ENCODE measurements around the gene KCTD10. TPM values are rescaled to one million over a fixed set of nuclear protein-coding genes. Genes with fewer than 3 reads are reported as not detected.

Gene KCTD10
- total RNA-seq, 3 donors from 2014 or later (not counting 1 experiment from before 2014, with no cell fraction given): 76.0 to 141 (median 79.0) TPM

- Histone ChIP-seq H3K27ac (ENCODE audit: low read length) (no peak overlapping the region), H3K4me1 (ENCODE audit: control insufficient read depth, insufficient read depth, low read length) (peaks cover 7% of the 10 kb centered on the region), H3K9me3 (ENCODE audit: control insufficient read depth, insufficient read depth, low read length) (no peaks in the 10 kb centered on the region), H3K36me3 (ENCODE audit: control insufficient read depth, insufficient read depth, low read length) (peaks cover 51% of the 10 kb centered on the region), H3K4me3 (ENCODE audit: low read length) (no peak overlapping the region), H3K27me3 (ENCODE audit: control insufficient read depth, insufficient read depth, low read length) (no peaks in the 10 kb centered on the region)
- Mint-ChIP-seq H3K4me1 (peaks cover 24 to 26% of the 10 kb centered on the region in 2 donors), H3K27ac (no peak overlapping the region), H3K9me3 (no peaks in the 10 kb centered on the region), H3K27me3 (ENCODE audit: low read depth in 2 of 2) (no peaks in the 10 kb centered on the region), H3K36me3 (peaks cover 25% of the 10 kb centered on the region), H3K4me3 (no peak overlapping the region)
- TF ChIP-seq, protein P1, sequence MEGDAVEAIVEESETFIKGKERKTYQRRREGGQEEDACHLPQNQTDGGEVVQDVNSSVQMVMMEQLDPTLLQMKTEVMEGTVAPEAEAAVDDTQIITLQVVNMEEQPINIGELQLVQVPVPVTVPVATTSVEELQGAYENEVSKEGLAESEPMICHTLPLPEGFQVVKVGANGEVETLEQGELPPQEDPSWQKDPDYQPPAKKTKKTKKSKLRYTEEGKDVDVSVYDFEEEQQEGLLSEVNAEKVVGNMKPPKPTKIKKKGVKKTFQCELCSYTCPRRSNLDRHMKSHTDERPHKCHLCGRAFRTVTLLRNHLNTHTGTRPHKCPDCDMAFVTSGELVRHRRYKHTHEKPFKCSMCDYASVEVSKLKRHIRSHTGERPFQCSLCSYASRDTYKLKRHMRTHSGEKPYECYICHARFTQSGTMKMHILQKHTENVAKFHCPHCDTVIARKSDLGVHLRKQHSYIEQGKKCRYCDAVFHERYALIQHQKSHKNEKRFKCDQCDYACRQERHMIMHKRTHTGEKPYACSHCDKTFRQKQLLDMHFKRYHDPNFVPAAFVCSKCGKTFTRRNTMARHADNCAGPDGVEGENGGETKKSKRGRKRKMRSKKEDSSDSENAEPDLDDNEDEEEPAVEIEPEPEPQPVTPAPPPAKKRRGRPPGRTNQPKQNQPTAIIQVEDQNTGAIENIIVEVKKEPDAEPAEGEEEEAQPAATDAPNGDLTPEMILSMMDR (IDR thresholded peaks at IDR 0.05): no peak
- DNase-seq: no peak
- intact Hi-C loops (cut with micrococcal nuclease): no loop called here
- no peak for ATAC-seq
- WGBS (ENCODE audit: insufficient coverage): 95% methylated on average over 4 of the region's 4 CpGs
Measured at GRCh38 chr12:109491671-109492070, 14.6 kb upstream of the KCTD10 start.

- no peaks in the 10 kb centered on the region for H3K27me3 ChIP-seq (ENCODE audit: control insufficient read depth, insufficient read depth, low read length)
- Mint-ChIP-seq H3K9me3 (no peaks in the 10 kb centered on the region), H3K27ac (no peak overlapping the region), H3K4me1 (peaks cover 10% of the 10 kb centered on the region in 2 donors), H3K27me3 (ENCODE audit: low read depth in 2 of 2) (no peaks in the 10 kb centered on the region), H3K4me3 (no peak overlapping the region), H3K36me3 (peaks cover 25% of the 10 kb centered on the region)
- no peak for DNase-seq
- no peak overlapping the region for H3K27ac ChIP-seq (ENCODE audit: low read length)
- no peaks in the 10 kb centered on the region for H3K4me1 ChIP-seq (ENCODE audit: control insufficient read depth, insufficient read depth, low read length)
- peaks cover 67% of the 10 kb centered on the region for H3K36me3 ChIP-seq (ENCODE audit: control insufficient read depth, insufficient read depth, low read length)
- TF ChIP-seq, protein P1 (IDR thresholded peaks at IDR 0.05): no peak
- no peaks in the 10 kb centered on the region for H3K9me3 ChIP-seq (ENCODE audit: control insufficient read depth, insufficient read depth, low read length)
- no peak overlapping the region for H3K4me3 ChIP-seq (ENCODE audit: low read length)
- no CpG with 5 or more reads among the region's 1 CpG for WGBS (ENCODE audit: insufficient coverage)
- ATAC-seq: no peak
- intact Hi-C loops (cut with micrococcal nuclease): no loop called here
Measured at GRCh38 chr12:109489955-109490565, 13.0 kb upstream of the KCTD10 start.

DNA sequence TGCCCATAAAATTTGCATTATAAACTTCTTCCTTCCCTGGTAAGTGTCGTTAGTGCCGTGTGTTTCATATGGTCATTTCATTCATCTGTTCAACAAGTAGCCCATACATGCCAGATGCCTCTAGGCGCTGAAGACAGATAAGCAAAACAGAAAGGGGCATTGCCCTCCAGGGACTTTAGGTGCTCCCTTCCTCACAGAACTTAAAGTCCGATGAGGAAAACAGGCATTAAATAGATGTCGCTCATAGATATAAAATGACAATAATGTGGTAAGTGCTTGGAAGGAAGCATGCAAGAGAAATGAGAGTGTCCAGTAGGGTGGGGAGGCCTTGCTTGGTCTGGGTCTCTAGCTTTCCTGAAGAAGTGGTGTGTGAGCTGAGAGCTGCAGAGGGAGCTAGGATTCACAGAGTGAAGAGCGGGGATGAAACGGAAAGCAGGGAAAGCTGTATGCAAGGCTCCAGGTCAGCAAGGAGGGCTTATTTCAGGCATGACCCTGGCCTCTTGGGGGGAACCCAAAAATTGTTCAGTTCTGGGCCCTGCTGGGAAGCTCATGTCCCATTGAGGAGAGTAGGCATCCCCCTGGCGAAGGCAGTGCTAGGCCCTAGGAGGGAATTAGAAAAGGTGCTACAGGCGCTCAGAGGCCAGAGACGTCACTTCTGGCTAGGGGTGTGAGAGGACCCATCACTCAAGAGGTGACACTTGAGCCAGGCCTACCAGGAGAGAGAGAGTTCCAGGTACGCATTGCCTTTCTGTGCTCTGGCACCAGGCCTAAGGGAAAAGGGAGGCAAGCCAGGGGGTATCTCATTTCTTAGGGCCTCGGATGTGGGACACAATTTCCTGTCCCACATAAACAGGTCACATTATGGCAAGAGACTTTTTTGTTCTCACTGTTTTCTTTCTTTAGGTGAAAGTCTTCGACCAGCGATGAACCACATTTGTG is 12.2 kb upstream of the KCTD10 start:
- H3K36me3 Mint-ChIP-seq: peaks cover 25% of the 10 kb centered on the region
- Histone ChIP-seq H3K27ac (ENCODE audit: low read length) (no peak overlapping the region), H3K36me3 (ENCODE audit: control insufficient read depth, insufficient read depth, low read length) (peaks cover 74% of the 10 kb centered on the region), H3K27me3 (ENCODE audit: control insufficient read depth, insufficient read depth, low read length) (no peaks in the 10 kb centered on the region), H3K9me3 (ENCODE audit: control insufficient read depth, insufficient read depth, low read length) (no peaks in the 10 kb centered on the region), H3K4me1 (ENCODE audit: control insufficient read depth, insufficient read depth, low read length) (no peaks in the 10 kb centered on the region), H3K4me3 (ENCODE audit: low read length) (no peak overlapping the region)
- peaks cover 2% of the 10 kb centered on the region in 2 donors for H3K4me1 Mint-ChIP-seq
- no peak for ATAC-seq
- no peak for DNase-seq
- H3K9me3 Mint-ChIP-seq: no peaks in the 10 kb centered on the region
- TF ChIP-seq, protein P1 (IDR thresholded peaks at IDR 0.05): no peak
- 96% methylated on average over 14 of the region's 14 CpGs for WGBS (ENCODE audit: insufficient coverage)
- H3K27me3 Mint-ChIP-seq (ENCODE audit: low read depth in 2 of 2): no peaks in the 10 kb centered on the region
- intact Hi-C loops (cut with micrococcal nuclease): no loop called here
- no peak overlapping the region for H3K4me3 Mint-ChIP-seq
- no peak overlapping the region for H3K27ac Mint-ChIP-seq
